GM13976 (cell line): ENCODE results near the gene ZNF335.
"Not testable (repeated sequence)": the region's sequence is repeated elsewhere in the genome, so short reads cannot be mapped to it uniquely, and the experiment has no call there.

ENCODE experiments used
- DNase-seq: peaks from one replicate; pipeline ENCODE4 v3.0.0; 2012; ENCODE audit warnings: low spot score
- CTCF ChIP-seq: IDR thresholded peaks from 2 replicates; pipeline ENCODE4 v1.5.1; 2012; ENCODE audit warnings: borderline replicate concordance, mild to moderate bottlenecking; ENCODE audit not compliant: insufficient read depth; ENCODE audit errors: extremely low read depth, missing control alignments, control extremely low read depth
- in situ Hi-C: fragments of 300-500 bp; cut with MboI; formaldehyde crosslinking; loops from one replicate; pipeline ENCODE4 v1.12.0; 2022; ENCODE audit warnings: low sequenced_read_pairs, mixed read lengths, inconsistent platforms; ENCODE audit not compliant: unreplicated experiment

ZNF335 gene

GRCh38 chr20:45907219-45907948 lies 64.6 kb downstream of the ZNF335 start:
- in situ Hi-C loops: no loop called here

DNA sequence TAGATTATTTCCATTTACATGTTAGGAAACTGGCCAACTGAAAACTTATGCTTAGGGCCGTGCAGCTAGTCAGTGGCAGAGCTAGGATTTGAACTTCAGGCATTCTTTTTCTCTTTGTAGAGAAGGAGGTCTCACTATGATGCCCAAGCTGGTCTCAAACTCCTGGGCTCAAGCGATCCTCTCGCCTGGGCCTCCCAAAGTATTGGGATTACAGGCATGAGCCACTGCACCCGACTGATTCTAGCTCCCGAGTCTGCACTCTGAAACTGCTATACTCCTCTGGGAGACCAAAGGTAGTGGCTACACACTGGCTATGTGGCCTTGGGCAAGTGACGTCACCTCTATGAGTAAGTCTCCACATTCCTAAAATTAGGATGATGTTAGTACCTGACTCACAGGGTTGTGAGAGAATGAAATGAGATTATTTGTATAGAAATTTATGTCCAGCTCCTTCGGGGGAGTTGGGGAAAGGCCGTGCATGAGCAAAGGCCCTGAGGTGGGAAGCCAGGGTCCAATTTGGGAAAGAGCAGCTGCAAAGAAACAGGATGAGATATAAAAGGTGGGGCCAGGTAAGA lies 66.4 kb downstream of the ZNF335 start:
- TF ChIP-seq CTCF: no peak
- DNase-seq: no peak
- in situ Hi-C loops: no loop called here

More at GRCh38 chr20:45907219-45907948, 64.6 kb downstream of the ZNF335 start:
- no peak for DNase-seq
- no peak for TF ChIP-seq CTCF

GRCh38 chr20:45904583-45905504 lies 67.2 kb downstream of the ZNF335 start:
- no peak for DNase-seq
- TF ChIP-seq CTCF: no peak
- in situ Hi-C loops: no loop called here

GRCh38 chr20:45902199-45902701 lies 69.8 kb downstream of the ZNF335 start:
- DNase-seq: no peak
- TF ChIP-seq CTCF: no peak
- in situ Hi-C loops: no loop called here

- in situ Hi-C loops, DNase-seq: not testable (repeated sequence)
Measured at GRCh38 chr20:45901332-45901731, 70.7 kb downstream of the ZNF335 start.

DNA sequence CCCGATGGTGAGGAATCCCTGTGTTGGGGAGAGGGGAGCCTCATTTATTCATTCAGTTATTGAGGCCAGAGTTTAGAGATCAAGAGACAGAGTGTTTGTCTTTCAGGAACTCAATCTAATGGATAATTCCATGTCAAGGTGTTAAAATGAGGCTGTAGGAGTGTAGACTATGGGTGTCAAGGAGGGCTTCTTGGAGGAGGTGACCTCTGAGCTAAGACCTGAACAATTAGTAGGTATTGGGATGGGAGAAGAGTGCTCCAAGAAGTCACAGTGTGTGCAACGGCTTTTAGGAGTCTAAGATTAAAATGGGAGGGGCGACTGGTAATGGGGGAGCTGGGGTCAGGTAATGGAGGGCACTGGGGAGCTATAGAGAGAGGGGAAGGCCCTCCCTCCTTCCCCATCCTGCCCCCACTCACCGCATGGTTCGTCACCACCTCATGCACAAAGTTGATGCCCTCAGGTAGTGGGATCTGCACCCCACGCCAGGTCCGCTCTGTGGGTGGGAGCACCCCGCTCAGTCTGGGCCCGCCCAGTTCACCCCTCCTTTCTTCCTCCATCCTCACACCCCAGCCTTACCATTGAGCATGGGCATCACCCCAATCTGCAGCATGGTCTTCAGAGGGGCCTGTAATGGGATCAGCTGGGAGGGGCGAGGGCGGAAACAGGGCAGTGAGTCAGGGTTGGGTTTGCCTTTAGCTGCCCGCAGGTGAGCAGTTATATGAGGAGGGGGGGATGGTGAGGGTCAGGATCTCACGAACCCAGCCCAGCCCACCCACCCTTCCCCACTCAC lies 72.8 kb downstream of the ZNF335 start:
- no peak for DNase-seq
- in situ Hi-C loops: no loop called here
- no peak for TF ChIP-seq CTCF
